ENCODE measurements around the gene SH3PXD2B.
"Not testable (repeated sequence)": the region's sequence is repeated elsewhere in the genome, so short reads cannot be mapped to it uniquely, and the experiment has no call there.

Gene SH3PXD2B

DNA sequence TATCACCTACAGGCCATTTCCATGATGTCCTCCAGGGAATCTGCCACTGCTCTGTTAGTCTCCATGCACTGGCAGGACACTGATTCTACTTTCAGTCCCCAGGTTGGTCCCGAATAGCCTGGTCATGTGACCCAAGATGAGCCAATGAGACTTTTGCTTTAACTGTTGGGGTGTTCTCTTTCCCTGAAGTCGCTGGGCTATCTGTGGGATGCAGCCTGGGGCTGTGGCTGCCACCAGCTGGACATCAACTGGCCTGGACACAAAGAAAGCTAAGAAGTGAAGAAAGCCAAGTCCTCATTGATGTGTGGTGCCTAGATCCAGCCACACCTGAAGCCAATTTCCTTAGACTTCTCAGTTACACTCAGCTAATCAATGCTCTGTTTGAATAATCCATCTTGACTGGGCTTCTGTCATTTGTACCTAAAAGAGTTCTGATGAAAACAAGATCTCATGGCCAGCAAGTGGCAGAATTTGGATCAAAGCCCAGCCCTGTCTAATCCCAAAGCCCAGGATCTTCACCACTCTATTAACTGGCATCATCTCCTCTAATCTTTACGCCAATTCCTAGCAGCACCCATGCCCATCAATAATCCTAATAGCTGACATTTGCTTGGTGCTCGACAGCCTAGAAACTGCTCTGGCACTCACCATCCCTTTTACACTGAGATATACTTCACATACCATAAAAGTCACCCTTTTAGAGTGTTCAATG lies 37.0 kb downstream of the SH3PXD2B start:
- DNase-seq: no peak

DNA sequence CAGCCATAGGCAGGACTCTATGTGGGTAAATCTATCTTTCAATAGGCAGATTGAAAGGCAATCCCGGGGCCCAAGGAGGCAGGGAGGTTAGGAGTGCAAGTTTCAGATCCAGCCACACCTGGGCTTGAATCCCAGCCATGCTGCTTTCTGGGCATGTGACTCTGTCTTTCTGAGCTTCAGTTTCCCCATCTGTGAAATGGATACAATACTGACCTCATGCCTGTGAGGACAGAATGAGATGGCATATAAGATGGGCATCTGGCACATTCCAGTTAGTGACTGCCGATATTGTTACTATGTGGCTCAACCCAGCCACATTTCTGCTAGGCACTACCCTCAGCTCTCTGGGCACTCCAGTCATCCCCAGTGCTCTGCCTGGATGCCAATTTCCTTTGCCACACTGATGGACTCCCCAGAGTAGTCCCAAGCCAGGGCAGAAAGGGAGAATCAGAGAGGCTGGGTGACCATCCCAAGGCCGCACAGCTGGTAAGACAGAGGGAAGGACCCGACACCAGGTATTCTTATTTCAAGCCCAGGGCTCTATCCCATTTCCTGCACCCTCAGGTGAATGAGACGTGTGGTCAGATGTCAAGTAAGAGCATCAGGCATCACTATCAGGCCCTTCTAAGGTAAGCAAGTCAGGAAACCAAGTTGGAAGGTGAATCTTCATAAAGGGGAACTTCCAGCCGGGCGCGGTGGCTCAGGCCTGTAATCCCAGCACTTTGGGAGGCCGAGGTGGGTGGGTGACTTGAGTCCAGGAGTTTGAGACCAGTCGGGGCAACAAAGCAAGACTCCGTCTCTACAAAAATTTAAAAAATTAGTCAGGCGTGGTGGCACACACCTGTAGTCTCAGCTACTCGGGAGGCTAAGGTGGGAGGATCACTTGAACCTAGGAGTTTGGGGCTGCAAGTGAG lies 38.7 kb downstream of the SH3PXD2B start:
- no peak for DNase-seq

DNA sequence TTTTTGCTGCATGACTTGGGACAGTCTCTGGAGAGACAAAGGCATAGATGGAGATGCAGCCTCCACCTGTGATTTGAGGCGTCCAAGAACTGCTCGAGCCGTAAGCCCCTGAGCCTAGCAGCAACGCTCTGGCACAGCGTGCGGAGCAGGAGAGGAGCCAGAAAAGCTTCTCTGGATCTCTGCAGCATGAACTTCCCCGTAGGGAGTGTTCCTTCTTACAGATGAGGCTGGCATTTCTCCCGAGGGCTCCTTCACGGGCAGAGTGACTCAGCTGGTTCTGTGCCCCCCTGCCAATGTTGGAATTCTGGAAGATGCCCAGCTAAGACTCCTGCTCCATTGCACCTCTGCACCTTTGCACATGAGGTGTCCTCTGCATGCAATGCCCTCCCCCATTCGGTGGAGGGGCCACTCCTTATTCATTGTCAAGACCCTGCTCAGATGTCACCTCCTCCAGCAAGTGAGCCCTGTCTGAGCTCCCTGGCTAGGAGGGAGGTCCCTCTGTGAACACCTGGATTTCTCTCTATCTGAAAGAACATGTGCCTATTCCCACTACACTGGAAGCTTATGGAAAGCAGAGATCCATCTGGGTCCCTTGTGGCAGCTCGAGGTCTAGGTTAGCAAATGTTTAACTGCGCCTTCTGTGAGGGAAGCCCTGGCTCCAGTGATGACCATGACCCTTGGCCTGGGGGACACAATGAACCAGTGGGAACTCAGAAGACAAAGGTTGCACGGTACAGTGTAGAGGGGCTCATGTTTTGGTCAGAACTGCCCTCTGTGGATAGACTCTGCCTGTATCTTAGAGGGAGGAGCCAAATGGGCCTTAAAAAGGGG lies 39.6 kb downstream of the SH3PXD2B start:
- DNase-seq: no peak

DNA sequence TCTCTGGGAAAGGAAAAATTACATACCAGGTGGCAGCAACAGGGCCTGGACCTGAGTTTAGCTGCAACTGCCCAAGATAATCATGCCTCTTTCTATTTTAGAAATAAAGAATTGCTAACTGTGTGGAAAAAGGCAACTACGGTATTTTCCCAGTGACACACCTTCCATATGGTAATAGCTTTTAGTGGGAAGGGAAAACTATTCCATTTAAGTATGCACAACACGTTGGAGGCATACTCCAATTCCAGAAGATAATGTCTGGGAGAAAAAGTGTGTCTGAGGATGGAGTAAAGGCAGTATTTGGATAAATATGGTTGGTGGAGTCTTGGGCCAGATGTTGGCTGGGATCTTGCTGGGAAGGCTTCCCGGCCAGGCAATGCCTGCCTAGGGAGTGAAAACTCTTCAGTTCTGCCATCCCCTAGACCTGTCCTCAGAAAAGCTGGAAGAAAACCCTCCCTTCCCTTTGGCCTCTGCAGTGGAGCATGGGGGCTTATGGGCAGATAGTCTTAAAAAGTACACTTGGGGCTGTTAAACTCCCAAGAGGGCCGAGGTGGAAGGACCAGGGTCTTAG lies 40.6 kb downstream of the SH3PXD2B start:
- DNase-seq: no peak

DNA sequence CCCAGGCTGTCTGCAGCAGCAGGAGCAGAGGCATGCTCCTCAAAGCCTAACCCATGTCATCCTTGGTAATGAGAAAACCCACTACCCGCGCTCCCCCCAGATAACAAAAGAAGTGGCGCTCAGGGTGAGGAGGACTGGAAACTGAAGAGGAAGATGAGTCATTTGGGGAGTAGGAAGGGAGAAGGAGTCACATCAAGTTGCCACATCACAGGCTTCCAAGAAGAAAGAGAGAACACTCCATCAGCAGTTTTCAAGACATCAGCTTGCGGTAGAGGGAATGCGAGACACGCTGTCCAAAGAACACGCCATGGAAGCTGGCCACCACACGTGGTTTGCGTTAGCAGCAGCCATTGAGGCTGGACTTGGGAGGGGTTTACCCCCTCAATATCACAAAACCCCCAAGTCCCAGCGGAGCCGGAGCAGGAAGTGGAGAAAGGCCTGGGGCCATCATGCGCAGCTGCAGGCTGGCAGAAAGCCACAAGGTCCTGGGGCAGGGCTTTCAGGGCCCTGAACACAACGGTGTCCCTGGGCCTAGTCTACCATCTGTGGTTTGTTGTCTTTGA lies 41.5 kb downstream of the SH3PXD2B start:
- no peak for DNase-seq

DNA sequence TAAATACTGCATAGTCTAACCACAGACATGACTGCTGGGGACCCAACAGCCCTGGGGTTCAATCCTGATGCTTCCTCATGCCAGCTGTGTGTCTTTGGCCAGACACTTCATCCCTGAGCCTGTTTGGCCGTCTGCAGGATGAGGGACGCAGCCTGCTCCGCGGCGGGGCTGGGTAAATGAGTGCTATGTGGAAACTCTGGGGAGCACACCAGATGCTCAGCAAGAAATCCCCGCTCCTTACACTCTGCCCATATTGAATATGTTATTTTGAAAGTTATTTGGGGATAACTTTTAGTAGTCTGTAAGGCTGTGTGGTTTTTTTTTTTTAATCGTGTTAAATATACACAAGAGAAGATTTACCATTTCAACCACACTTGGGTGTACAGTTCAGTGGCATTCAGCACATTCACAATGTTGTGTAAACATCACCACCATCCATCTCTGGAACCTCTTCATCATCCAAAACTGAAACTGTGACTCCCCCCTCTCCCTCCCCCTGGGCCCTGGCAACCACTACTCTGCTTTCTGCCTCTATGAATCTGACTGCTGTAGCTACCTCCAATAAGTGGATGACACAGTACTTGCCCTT lies 42.7 kb downstream of the SH3PXD2B start:
- DNase-seq: no peak

DNA sequence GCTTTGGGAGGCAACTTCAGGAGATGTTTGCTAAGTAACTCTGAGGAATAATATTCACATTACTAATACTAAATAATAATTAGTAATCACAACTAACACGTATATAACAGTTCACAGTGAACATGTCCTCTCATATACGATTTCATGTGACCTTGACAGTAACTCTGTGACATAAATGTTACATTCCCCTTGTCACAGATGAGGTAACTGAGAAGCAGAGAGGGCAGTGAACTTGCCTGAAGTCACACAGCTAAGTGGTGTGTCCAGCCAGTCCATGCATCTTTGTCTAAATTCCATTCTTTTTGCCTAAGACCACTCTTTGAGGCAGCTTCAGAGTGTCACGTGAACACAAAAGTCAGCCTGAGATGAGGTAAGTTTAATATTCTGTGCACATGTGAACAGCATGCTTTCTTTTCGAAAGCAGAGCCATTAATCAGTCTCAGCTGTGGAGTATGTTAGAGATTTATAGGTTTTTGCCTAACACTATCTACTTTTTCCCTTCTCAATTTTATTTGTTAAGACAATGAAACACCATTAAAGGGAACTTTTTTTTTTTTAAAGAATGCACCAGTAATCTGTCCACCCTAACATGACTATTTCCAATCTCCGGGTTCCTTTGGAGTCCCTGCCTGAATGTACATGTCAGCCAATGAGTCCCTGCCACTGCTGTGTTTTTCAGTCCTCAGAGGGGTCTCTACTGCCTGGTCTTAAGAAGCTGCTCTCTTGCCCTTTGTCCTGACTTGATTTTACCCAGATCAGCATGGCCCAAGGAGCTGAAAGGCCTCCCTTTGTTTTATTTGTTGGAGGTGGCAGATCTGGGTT lies 43.5 kb downstream of the SH3PXD2B start:
- DNase-seq: no peak

DNA sequence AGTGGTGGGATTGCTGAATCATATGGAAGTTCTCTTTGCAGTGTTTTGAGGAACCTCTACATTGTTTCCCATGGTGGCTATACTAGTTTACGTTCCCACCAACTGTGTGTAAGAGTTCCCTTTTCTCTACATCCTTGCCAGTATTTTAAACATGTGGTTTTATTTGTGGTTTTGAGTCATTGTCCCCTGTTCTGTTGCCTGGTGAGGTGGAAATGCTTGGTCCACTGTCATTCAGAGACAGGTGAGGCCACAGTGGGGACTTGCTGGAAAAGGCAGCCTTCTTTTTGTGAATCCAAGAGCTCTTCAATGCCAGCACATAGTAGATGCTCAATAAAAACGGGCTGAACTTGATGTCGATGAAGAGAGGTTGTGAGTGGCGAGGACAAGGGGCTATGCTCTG lies 44.2 kb downstream of the SH3PXD2B start:
- no peak for DNase-seq

DNA sequence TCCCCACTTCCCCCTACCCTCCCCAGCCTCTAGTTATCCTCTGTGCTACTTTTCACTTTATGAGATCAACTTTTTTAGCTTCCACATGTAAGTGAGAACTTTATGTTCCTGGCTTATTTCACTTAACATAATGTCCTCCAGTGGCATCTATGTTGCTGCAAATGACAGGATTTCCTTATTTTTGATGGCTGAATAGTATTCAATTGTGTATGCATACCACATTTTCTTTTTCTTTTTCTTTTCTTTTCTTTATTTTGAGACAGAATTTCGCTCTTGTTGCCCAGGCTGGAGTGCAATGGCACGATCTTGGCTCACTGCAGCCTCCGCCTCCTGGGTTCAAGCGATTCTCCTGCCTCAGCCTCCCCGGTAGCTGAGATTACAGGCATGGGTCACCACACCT lies 44.8 kb downstream of the SH3PXD2B start:
- not testable (repeated sequence) for DNase-seq

DNA sequence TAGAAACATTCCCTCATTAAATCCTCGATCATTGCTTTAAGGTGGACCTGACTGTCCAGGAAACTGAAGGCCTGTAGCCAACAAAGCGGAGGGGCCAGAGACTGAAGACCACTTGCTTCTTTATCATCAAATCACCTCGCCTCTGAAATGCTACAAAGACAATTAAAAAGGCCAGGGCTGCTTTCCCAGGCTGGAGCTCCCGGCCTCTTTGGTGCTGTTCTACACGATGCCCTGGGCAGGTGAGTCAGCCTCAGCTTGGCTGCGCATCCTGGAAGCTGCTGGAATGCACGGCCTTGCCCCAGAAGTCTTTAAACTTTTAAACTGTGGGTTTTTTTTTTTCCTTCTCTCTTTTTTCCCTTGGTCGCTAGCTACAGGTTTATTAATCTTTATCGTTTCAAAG lies 46.5 kb downstream of the SH3PXD2B start:
- DNase-seq: no peak

DNA sequence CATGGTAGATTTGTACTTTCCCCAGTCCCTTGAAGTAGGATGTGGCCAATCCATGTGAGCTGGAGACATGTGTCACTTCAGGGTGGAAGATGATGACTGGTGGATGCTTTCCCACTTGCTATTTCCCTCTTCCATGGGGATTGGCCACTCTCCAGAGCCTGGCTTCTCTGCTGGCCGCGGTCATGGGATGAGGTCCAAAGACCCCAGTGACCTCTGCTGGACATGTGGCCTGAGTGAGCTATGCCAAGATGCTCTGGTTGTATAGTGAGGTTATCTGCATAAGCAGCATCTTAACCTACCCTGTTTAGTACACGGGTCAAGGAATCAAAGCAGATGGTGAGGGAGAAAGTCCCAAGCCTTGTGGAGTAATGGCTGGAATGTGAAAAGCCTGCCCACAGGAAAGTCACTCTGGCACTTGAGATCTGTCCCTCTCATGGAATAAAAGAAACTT lies 47.1 kb downstream of the SH3PXD2B start:
- DNase-seq: no peak

DNA sequence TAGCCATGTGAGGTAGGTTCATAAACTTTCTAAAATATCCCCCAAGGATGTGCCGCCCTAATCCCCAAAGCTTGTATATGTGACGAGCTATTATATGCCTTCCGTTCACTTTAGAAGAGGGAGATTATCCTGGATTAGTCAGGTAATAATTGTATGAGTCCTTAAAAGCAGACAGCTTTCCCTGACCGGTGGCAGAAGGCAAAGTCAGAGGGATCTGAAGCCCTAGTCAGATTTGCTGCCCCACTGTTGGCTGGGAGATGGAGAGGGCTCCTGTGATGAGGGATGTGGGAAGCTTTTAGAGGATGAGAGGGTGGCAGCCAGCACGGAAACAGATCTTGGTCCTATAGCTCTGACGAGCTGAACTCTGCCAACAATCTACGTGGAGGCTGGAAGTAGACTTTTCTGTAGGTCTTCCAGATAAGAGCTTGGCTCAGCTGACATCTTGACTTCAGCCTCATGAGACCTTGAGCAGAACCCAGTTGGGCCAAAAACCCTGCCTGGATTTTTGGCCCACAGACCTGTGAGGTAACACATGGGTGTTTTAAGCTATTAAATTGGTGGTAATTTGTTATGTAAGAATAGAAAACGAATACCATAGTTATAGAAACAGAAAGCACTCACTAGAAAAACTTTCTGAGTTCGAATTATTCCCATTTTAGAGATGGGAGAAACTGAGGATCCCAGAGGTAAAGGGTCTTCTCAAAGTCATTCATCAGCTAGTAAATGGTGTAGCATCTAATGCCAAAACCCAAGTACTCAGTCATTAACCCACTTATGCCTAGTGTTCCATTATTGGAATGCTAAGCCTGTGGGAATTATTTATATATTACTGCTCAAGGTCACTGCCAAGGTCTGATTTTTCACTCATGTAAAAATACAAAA lies 48.9 kb downstream of the SH3PXD2B start:
- DNase-seq: no peak

DNA sequence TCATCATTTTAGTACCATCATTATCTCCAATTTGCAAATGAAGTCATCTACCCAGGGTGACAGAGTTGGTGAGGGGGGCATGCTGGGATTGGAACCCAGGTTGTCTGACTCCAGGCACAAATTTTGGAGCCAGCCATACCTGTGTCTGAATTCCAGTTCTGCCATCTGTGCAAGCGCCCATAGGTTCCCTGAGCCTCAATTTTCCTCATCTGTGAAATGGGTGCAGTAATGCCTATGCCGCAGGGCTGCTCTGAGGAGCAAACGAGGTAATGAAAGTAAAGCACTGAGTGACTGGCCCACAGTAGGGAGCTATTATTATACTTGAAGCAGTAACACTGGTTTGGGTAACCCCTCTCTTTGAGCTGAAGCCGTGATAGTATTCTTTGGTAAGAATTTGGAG lies 49.6 kb downstream of the SH3PXD2B start:
- DNase-seq: no peak

DNA sequence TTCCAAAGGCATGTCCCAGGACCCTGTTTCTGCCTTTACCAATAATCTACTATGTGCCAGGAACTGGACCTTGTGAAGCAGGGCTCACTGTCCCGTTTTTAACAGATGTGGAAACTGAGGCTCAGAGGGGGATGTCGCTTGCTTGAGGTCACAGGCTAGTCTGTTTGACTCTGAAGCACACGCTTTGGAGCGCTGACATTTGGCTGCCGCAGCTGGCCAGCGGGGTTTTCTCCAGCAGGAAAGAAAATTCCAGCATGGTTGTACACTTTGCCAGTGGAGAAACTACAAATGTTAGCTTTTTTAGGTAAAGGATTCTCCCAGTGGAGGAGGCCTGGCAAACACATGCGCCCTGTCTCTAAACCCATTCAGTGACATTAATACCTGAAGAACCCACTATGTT lies 50.5 kb downstream of the SH3PXD2B start:
- no peak for DNase-seq

DNA sequence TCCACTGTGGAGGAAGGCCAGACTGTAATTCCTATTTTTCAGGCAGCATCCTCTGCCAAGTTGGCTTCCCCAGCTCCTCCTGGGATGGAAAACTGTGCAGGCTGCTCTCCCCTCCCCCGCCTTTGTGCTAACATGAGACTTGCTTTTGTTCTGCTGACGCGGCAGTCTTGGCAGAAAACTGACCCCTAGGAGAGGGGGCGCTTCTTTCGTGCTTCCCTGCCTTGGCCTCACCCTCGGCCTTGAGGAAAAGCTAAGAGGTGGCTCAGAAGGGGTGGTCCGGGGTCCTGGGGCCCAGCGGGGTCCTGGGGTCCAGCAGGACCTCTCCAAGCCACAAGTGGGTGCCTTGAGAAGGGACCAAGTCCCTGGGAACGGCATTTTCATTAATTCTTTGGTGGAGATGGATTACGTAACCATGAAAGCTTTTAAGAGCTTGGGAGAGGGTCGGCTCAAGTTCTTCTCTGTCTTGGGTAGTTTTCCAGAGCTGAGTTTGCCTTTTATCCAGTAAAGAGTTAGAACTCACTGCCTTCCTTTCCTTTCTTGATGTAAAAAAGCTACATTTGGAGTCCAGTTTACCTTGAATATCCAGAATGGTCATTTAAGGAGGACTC lies 51.0 kb downstream of the SH3PXD2B start:
- no peak for DNase-seq

DNA sequence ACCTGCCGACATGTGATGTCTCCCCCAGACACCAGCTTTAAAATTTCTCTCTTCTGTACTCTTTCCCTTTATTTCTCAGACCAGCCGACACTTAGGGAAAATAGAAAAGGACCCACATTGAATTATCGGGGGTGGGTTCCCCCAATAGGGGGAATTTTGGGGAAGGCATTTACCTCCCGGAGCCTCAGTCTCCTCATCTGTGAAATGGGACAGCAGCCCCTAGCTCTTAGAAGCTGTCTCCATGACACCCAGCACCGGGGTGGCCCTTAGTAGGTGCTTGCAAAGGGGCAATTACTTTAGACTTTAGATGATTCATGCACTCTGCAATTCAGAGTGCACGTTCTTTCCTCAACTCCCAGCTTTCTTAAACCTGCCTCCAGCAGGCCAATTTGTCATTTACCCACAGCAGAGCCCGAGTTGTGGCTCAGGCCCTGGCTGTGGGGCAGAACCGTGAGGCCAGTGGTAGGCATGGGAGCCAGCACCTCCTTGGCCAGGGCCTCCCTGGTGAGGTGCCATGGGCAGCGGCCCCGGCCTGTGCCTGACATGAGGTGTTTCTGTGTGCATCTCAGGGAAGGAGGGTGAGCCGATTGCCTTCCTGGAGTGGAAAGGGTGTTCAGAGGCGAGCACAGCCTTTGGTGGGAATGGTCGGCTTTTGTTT lies 51.7 kb downstream of the SH3PXD2B start:
- no peak for DNase-seq

DNA sequence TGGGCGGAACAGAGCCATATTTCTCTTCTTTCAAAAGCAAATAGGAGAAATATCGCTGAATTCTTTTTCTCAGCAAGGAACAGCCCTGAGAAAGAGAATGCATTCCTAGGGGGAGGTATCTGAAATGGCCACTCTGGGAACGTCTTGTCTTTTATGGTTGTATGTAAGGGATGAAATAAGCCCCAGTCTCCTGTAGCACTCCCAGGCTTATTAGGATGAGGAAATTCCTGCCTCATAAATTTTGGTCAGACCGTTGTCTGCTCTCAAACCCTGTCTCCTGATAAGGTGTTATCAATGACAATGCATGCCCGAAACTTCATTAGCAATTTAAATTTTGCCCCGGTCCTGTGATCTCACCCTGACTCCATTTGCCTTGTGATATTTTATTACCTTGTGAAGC lies 52.3 kb downstream of the SH3PXD2B start:
- not testable (repeated sequence) for DNase-seq

DNA sequence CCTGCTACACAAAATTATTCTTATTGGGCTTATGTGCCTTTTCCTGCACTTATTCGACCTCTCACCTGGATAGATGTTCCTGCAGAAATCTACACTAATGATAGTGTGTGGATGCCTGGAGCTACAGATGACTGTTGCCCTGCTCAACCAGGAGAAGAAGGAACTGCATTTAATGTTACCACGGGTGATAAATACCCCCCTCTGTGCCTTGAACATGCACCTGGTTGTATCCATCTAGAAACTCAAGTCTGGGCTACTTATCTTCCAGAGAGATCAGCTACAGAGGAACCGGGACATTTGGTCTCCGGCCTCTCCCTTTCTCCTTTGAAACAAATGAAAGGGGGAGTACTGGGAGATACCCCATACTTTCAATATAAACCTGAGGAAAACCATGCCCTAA lies 54.5 kb downstream of the SH3PXD2B start:
- DNase-seq: no peak

DNA sequence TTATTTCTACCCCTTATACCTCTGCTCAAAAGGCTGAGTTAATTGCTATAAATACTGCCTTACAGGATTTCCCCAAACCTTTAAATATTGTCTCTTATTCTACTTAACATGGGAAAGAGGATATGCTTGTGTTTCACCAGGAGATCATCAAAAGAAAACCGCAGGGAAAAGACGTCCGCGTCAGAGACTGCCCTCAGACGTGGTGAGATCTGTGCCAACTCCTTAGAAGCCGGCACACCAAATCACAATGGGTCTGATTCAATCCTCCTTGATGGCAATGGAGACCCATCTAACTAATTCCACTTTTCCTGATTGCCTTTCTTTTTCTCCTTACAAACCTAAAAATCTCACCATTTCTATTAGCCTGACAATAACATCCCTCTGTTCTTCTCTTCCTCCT lies 55.0 kb downstream of the SH3PXD2B start:
- no peak for DNase-seq

Data from NCI-H2227 treated with DMSO at 0.1 percent for 48 hours (cell line).